GM23248 (cell line): ENCODE measurements around the gene GLG1. TPM values are rescaled to one million over a fixed set of nuclear protein-coding genes. Genes with fewer than 3 reads are reported as not detected.
"Not testable (repeated sequence)": the region's sequence is repeated elsewhere in the genome, so short reads cannot be mapped to it uniquely, and the experiment has no call there.

Source experiments
- DNase-seq: peaks from one replicate; pipeline ENCODE4 v3.0.0-alpha.2; 2015
- H2AFZ ChIP-seq: fragments of 200-600 bp; sonication (generic); 2 replicates; pipeline ENCODE4 v1.6.1; 2016; ENCODE audit warnings: antibody characterized with exemption
- H3F3A ChIP-seq: fragments of 200-600 bp; sonication (generic); 2 replicates; pipeline ENCODE4 v1.6.1; 2016; ENCODE audit warnings: mild to moderate bottlenecking, antibody characterized with exemption, mixed run types; ENCODE audit not compliant: insufficient read depth
- H3K27ac ChIP-seq: fragments of 200-600 bp; sonication (generic); 2 replicates; pipeline ENCODE4 v1.5.1; 2016; ENCODE audit warnings: mild to moderate bottlenecking
- H3K27me3 ChIP-seq: fragments of 200-600 bp; sonication (generic); replicated peaks from 2 replicates; pipeline ENCODE4 v1.6.1; 2016; ENCODE audit warnings: mild to moderate bottlenecking; ENCODE audit not compliant: insufficient read depth
- H3K36me3 ChIP-seq: fragments of 200-600 bp; sonication (generic); 2 replicates; pipeline ENCODE4 v1.6.1; 2016; ENCODE audit warnings: low read depth, mild to moderate bottlenecking
- H3K4me1 ChIP-seq: fragments of 200-600 bp; sonication (generic); 2 replicates; pipeline ENCODE4 v1.6.1; 2016; ENCODE audit warnings: mild to moderate bottlenecking; ENCODE audit not compliant: insufficient read depth
- H3K4me2 ChIP-seq: fragments of 200-600 bp; sonication (generic); one replicate; pipeline ENCODE4 v1.6.1; 2016; ENCODE audit warnings: mild to moderate bottlenecking; ENCODE audit not compliant: unreplicated experiment
- H3K4me3 ChIP-seq: fragments of 200-600 bp; sonication (generic); 2 replicates; pipeline ENCODE4 v1.5.1; 2016; ENCODE audit warnings: mild to moderate bottlenecking
- H3K79me2 ChIP-seq: fragments of 200-600 bp; sonication (generic); 2 replicates; pipeline ENCODE4 v1.6.1; 2016; ENCODE audit warnings: mild to moderate bottlenecking; ENCODE audit not compliant: insufficient read depth
- H3K9ac ChIP-seq: fragments of 200-600 bp; sonication (generic); 2 replicates; pipeline ENCODE4 v1.6.1; 2016; ENCODE audit warnings: mild to moderate bottlenecking
- H3K9me2 ChIP-seq: fragments of 200-600 bp; sonication (generic); 2 replicates; pipeline ENCODE4 v1.6.1; 2016; ENCODE audit warnings: mixed run types, mild to moderate bottlenecking, moderate library complexity; ENCODE audit not compliant: insufficient read depth
- H3K9me3 ChIP-seq: fragments of 200-600 bp; sonication (generic); one replicate; pipeline ENCODE4 v1.6.1; 2017; ENCODE audit warnings: low read depth
- H4K20me1 ChIP-seq: fragments of 200-600 bp; sonication (generic); 2 replicates; pipeline ENCODE4 v1.6.0; 2016; ENCODE audit not compliant: insufficient read depth
- WGBS, 2 experiments: methylation state at CpG; one replicate each; pipeline ENCODE4 v1.1.6; 2015 to 2017; ENCODE audit warnings: low lambda C conversion rate in 2 of 2, low coverage in 1 of 2; ENCODE audit errors: missing lambda C conversion rate in 2 of 2; 5-methylcytosine and 5-hydroxymethylcytosine counted together
- in situ Hi-C: fragments of 300-500 bp; cut with MboI; formaldehyde crosslinking; loops from 2 replicates; pipeline ENCODE4 v1.15.0; 2020
- polyA plus RNA-seq: library from polyadenylated mRNA; unstranded; fragments of >200 nt; fragmentation: Nextera tagmentation; extraction: Ambion mirVana; gene quantifications from 2 replicates; pipeline ENCODE4 v1.2.1, GENCODE V29; 2016
- total RNA-seq: library from RNA; depleted of rRNA; stranded (reverse); fragments of >200 nt; shearing (Covaris generic); gene quantifications from 2 replicates; pipeline ENCODE4 v1.2.3, GENCODE V29; 2014

GLG1 gene
- total and polyA plus RNA-seq, 2 experiments from 2014 or later = 136 to 145 TPM

- H3K4me3 ChIP-seq, H3K36me3 ChIP-seq, H3K79me2 ChIP-seq, H3K9me3 ChIP-seq, H3K4me1 ChIP-seq, H3K4me2 ChIP-seq, H3F3A ChIP-seq, H4K20me1 ChIP-seq, H3K9ac ChIP-seq, DNase-seq, H3K27me3 ChIP-seq, H3K9me2 ChIP-seq, in situ Hi-C loops, H2AFZ ChIP-seq, H3K27ac ChIP-seq: not testable (repeated sequence)
- WGBS, 2 experiments = 35 to 45% methylated on average over 6 of the region's 6 CpGs
Measured at GRCh38 chr16:74425751-74426150, 181.2 kb downstream of the GLG1 start.

DNA sequence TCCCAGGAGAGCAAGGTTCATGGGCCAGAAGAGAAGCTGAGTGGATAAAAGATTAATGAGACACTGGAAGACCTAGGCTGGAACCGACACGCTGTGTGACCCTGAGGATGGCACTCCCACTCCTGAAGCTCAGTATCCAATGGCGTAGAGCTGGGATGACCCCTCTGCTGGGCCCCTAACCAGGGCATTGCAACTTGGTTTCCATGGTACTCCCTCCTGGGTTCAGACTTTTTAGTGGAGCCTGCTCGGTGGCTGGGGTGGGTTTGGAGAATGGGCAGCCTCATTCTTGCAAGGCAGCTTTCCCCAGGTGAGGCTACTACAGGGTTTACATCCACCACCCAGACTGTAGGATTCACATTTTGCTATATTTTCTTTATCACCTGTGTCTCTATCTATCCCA lies 183.2 kb downstream of the GLG1 start:
- H3K9me2 ChIP-seq, H3K27ac ChIP-seq, in situ Hi-C loops, H3K4me2 ChIP-seq, H4K20me1 ChIP-seq, H3K4me3 ChIP-seq, H3K9ac ChIP-seq, H3F3A ChIP-seq, H2AFZ ChIP-seq, H3K4me1 ChIP-seq, DNase-seq, H3K36me3 ChIP-seq, H3K9me3 ChIP-seq, H3K79me2 ChIP-seq, H3K27me3 ChIP-seq: not testable (repeated sequence)
- 91 to 96% methylated on average over 4 of the region's 4 CpGs for WGBS, 2 experiments

DNA sequence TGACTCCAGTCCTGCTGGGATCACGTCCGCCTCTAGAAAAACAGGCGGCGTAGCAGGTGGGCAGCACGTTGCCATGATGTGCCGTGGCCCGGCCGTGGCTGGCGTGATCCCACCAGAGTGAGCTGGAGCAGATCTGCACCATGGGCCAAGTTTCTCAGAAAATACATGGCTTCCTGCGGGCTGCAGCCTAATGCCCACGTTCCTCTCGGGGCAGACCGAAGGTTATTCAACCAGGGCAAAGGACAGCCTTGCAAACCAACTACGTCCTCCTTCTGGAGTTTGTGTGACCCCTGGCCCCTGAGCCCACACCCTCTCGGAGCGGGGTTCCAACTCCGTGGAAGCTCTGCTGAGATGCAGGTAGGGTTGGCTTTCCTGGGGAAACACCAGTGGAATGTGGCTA lies 184.8 kb downstream of the GLG1 start:
- H3K4me3 ChIP-seq, H3K9me3 ChIP-seq, H3K4me1 ChIP-seq, H3K9me2 ChIP-seq, H3K27ac ChIP-seq, H3F3A ChIP-seq, H4K20me1 ChIP-seq, H3K9ac ChIP-seq, H3K36me3 ChIP-seq, H3K4me2 ChIP-seq, in situ Hi-C loops, H3K79me2 ChIP-seq, H2AFZ ChIP-seq, H3K27me3 ChIP-seq, DNase-seq: not testable (repeated sequence)
- WGBS, 2 experiments = 78 to 82% methylated on average over 7 to 8 of the region's 17 CpGs

DNA sequence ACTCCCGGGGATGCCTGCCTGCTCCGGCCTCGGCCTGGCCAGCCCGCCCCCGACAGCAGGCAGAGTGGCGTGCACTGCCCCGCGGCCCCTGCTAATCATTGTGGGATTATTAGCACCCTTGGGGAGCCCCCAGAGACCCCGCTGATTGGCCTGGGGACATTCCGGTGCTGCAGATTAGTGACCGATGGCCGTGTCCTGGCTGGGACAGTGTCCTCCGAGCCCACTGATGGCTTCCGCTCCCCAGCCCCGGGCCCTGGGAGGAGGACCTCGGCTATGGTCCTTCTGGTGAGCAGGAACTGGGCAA lies 185.5 kb downstream of the GLG1 start:
- DNase-seq, H3K27ac ChIP-seq, in situ Hi-C loops, H3K9me3 ChIP-seq, H3K27me3 ChIP-seq, H2AFZ ChIP-seq, H3F3A ChIP-seq, H3K36me3 ChIP-seq, H3K4me3 ChIP-seq, H4K20me1 ChIP-seq, H3K9me2 ChIP-seq, H3K79me2 ChIP-seq, H3K4me1 ChIP-seq, H3K9ac ChIP-seq, H3K4me2 ChIP-seq: not testable (repeated sequence)
- WGBS, 2 experiments = 79 to 87% methylated on average over 6 to 7 of the region's 16 CpGs

DNA sequence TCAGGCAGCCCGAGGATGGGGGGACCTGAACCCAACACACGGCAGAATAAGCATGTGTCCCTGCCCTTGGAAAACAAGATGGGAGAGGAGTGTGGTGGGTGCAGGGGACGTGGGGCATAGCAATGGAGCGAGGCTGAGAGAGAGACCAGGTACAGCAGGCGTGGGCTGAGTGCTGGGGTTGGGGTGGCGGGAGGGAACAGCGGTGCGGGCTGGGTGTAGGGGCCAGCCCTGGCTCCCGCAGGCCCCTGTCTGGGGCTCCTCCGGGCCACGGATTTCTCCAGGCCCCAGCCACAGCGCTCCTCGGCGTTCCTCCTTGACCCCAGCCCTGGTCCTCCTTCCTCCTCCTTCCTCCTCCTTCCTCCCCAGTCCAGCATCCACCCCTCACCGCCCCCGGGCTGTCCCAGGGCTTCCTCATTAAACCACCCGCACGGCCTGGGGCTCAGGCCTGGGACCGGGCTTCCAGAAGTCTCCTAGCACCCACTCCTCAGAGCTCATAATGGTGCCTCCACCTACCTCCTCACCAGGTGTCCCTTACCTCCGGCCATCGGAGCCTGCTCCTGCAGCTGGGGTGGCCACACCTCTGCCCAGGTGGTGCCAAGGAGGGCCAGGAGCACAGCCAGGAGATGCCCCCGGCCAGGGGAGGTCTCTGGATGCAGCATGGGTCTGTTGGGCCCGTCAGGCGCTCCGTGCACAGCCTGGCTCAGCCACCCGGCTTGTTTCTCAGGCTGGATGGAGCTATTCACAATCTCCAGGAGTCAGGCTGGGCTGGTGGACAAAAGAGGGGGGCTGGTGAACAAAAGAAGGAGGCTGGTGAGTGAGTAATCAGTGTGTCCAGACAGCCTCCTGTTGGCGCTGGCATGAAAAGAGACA lies 186.1 kb downstream of the GLG1 start, which contains the start of gene CLEC18B:
Gene CLEC18B, minus strand, starts transcription at position 867 of the 870 bp plus-strand sequence. Its CDS starts 208 bp downstream, at position 659.
- not testable (repeated sequence) for H3K79me2 ChIP-seq, H3K27ac ChIP-seq
- DNase-seq = peak; percentile 58

DNA sequence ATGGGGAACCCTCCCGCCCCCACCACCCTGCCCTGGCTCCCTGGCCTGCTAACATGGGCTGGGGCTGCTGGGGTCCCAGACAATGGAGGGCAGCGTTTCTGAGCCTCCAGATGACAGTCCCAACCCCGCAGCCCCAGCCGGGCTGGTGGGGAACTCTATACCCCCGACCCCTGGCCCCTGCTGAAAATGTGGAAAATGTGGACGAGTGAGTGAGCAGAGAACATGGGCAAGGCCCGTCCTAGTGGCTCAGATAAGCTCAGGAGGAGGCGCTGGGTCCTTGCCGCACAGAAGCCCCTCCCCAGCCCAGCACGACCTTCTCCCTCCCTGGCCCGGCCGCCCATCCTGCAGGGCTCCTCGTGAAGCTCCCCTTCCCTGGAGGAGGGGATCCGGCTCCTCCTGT lies 187.1 kb downstream of the GLG1 start:
- 60% methylated on average over 7 of the region's 14 CpGs; no CpG with 5 or more reads in 1 of the 2 experiments for whole genome bisulfite sequencing, 2 experiments
- H3F3A ChIP-seq, H3K9me2 ChIP-seq, H4K20me1 ChIP-seq, in situ Hi-C loops, H3K4me3 ChIP-seq, H3K27me3 ChIP-seq, H3K9ac ChIP-seq, H2AFZ ChIP-seq, H3K9me3 ChIP-seq, H3K4me1 ChIP-seq, H3K79me2 ChIP-seq, H3K4me2 ChIP-seq, H3K36me3 ChIP-seq, H3K27ac ChIP-seq, DNase-seq: not testable (repeated sequence)

More for the DNA sequence above, 186.1 kb downstream of the GLG1 start, which contains the start of gene CLEC18B:
- H3K27me3 ChIP-seq, H4K20me1 ChIP-seq, H3K4me3 ChIP-seq, H3K4me2 ChIP-seq, in situ Hi-C loops, H3K9ac ChIP-seq, H2AFZ ChIP-seq, H3K36me3 ChIP-seq, H3K9me2 ChIP-seq, H3K9me3 ChIP-seq, H3K4me1 ChIP-seq, H3F3A ChIP-seq: not testable (repeated sequence)
- 56 to 70% methylated on average over 3 to 8 of the region's 27 CpGs for WGBS, 2 experiments

DNA sequence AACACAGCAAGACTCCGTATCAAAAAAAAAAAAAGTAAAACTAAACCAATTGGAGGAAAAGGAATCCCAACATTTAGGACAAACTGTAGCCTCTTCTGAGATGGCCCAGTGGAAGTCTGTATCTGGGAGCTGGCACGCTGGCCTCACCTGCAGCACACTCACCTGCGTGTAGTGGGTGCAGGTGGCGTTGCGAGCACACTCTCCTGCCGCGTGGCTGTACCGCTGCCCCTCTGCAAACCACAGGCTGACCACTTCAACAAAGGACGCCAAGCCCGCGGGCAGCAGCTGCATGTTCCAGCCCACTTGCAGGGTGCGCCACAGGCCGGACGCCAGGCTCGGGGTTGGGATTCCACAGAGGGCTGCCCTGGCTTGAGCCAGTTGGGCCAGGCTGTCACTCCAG lies 189.0 kb downstream of the GLG1 start:
- H3K36me3 ChIP-seq, H3K4me2 ChIP-seq, H3K4me1 ChIP-seq, H3F3A ChIP-seq, H3K79me2 ChIP-seq, H3K9ac ChIP-seq, DNase-seq, H3K27ac ChIP-seq, H3K4me3 ChIP-seq, H3K27me3 ChIP-seq, H4K20me1 ChIP-seq, H3K9me2 ChIP-seq, H3K9me3 ChIP-seq, H2AFZ ChIP-seq, in situ Hi-C loops: not testable (repeated sequence)
- WGBS, 2 experiments = 88 to 100% methylated on average over 3 of the region's 15 CpGs
